Measurements from ENCODE around the gene TXNIP. TPM values are rescaled to one million over a fixed set of nuclear protein-coding genes. Genes with fewer than 3 reads are reported as not detected.

The TXNIP gene
- total RNA-seq, 2 experiments from 2014 or later = 82.6 to 88.8 TPM

DNA sequence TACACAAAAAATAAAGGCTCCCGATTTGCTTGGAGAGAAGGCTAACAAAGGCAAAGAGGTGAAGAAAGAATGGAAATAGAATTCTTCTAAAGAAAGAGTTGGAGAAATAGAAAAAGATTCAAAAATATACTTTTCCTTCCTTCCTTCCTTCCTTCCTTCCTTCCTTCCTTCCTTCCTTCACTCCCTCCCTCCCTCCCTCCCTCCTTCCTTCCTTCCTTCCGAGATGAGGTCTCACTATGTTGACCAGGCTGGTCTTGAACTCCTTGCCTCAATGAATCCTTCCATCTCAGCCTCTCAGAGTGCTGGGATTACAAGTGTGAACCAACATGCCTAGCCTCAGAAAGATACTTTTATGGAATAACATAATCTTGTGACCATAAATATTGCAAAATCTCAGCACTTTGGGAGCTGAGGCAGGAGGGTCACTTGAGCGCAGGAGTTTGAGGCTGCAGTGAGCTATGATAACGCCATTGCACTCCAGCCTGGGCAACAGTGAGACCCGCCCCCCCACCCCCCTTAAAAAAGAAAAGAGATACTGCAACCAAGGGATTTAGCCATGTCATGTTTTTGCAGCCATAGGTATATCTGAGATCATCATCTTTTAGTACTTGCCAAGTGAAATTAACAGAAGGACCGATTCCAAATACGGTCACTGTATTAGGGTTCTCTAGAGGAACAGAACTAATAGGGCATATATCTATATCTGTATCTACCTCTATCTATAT lies 26.2 kb upstream of the TXNIP start:
- intact Hi-C loops (cut with micrococcal nuclease) = no loop called here

GRCh38 chr1:146021622-146022402 lies 25.4 kb upstream of the TXNIP start, which contains the start of gene HJV:
HJV (minus strand) TSS chr1:146021735; CDS start chr1:146020231, 1,504 bp downstream.
- ChIA-PET CTCF (interaction anchor here (1.1 to 1.7 kb wide), 5 partner anchors 10 to 177 kb away, joined by 4 to 6 read pairs (median 5); partner anchors contain the start of gene NUDT17), POLR2A (interaction anchor here (0.7 to 1.2 kb wide), 2 partner anchors 30 to 162 kb away, joined by 3 read pairs; partner anchors contain the start of gene PIAS3)
- no peaks in the 10 kb centered on the region for H3K36me3 Mint-ChIP-seq
- H3K27me3 Mint-ChIP-seq = peaks cover 27% of the 10 kb centered on the region
- no peak within 1 kb of the TSS for H3K4me3 Mint-ChIP-seq
- intact Hi-C loops (cut with micrococcal nuclease) = no loop called here
- no peaks in the 10 kb centered on the region for H3K9me3 Mint-ChIP-seq
- peaks cover 8% of the 10 kb centered on the region for H3K4me1 Mint-ChIP-seq (ENCODE audit: low read depth)
- H3K27ac Mint-ChIP-seq = no peak within 1 kb of the TSS
- no peak for DNase-seq

More for the DNA sequence above, 26.2 kb upstream of the TXNIP start:
- H3K4me1 Mint-ChIP-seq (ENCODE audit: low read depth) = peaks cover 8% of the 10 kb centered on the region
- no peaks in the 10 kb centered on the region for H3K36me3 Mint-ChIP-seq
- ChIA-PET CTCF (interaction anchor here (1.2 to 1.7 kb wide), 5 partner anchors 9 to 131 kb away, joined by 4 to 6 read pairs (median 5); no protein-coding TSS in a partner anchor), POLR2A (interaction anchor here (0.7 kb wide), 1 partner anchor 163 kb away, joined by 3 read pairs; the partner anchor contains the start of gene PIAS3)
- no peak overlapping the region for H3K4me3 Mint-ChIP-seq
- no peak for DNase-seq
- H3K27me3 Mint-ChIP-seq = peaks cover 27% of the 10 kb centered on the region
- no peaks in the 10 kb centered on the region for H3K9me3 Mint-ChIP-seq
- no peak overlapping the region for H3K27ac Mint-ChIP-seq

DNA sequence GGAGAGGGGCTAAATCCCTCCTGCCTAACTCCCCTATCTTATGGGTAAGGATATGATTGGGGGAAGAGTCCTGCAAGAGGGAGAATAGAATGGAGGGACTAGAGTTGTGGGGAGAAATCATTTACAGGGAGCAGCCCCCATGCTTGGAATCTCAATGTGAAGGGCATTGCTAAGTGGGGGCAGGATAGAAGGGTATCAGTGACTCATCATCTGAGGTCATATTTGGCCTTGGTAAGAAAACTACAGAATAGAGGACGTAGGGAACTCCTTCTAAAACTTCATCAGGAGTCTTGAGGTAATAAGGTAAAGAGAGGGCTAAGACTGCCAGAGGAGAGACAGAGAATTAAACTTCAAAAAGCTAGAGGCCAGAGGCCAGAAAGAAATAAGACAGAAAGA lies 24.7 kb upstream of the TXNIP start:
- H3K4me1 Mint-ChIP-seq (ENCODE audit: low read depth) = peaks cover 8% of the 10 kb centered on the region
- POLR2A ChIA-PET = interaction anchor here (1.2 kb wide), 1 partner anchor 31 kb away, joined by 3 read pairs; no protein-coding TSS in a partner anchor
- intact Hi-C loops (cut with micrococcal nuclease) = no loop called here
- H3K4me3 Mint-ChIP-seq = no peak overlapping the region
- H3K36me3 Mint-ChIP-seq = no peaks in the 10 kb centered on the region
- DNase-seq = no peak
- H3K27ac Mint-ChIP-seq = no peak overlapping the region
- CTCF ChIA-PET = interaction anchor here (1.1 to 1.7 kb wide), 4 partner anchors 13 to 176 kb away, joined by 4 to 5 read pairs (median 4); partner anchors contain the start of gene NUDT17
- H3K9me3 Mint-ChIP-seq = no peaks in the 10 kb centered on the region
- H3K27me3 Mint-ChIP-seq = peaks cover 27% of the 10 kb centered on the region

- Mint-ChIP-seq H3K9me3 (no peaks in the 10 kb centered on the region), H3K27ac (no peak overlapping the region), H3K4me3 (no peak overlapping the region), H3K27me3 (peaks cover 30% of the 10 kb centered on the region), H3K4me1 (ENCODE audit: low read depth) (peaks cover 8% of the 10 kb centered on the region), H3K36me3 (no peaks in the 10 kb centered on the region)
- intact Hi-C loops (cut with micrococcal nuclease) = no loop called here
- CTCF ChIA-PET = interaction anchor here (1.0 to 3.9 kb wide), 3 partner anchors 12 to 47 kb away, joined by 3 to 16 read pairs (median 5); no protein-coding TSS in a partner anchor
- POLR2A ChIA-PET = no interaction called here
- DNase-seq = no peak
These were observed 24.0 kb upstream of the TXNIP start for GRCh38 chr1:146020058-146021049.

DNA sequence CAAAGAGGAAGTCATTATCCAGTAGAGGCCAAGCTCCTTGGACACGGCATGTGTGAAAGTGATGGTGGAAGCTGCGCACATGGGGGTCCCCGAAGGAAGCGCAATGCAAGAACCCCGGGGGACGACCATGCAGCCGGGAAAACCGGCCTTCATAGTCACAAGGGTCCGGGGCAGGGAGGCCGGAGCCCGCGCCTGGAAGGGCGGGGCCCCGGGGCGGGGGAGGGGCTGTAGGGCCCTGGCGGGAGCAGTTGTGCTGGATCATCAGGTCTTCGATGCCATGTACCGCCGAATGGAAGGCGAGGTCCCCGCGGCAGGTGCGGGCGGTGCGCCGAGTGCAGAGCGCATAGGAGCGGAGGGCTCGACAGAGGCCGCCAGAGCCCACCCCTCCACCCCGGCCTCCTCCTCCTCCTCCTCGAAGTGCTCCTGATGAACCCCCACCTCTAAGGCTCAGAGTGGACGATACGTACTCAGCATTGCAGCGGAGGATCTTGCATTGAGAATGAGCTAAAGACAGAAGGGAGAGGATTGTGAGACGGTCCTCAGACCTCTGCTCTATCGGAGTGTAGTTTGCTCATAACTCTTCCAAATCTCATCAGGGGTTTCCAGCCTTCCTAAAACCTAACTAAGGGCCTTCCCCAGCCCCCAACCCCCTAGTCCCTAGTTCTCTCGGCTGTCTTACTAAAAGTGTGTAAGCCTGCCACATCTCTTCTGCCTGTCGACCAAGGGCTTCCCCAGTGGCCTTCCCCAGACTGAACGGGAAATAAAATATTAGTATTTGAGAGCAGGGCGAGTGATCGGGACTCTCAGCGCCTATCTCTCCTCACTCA lies 23.1 kb upstream of the TXNIP start:
- DNase-seq = no peak
- Mint-ChIP-seq H3K36me3 (no peaks in the 10 kb centered on the region), H3K27me3 (peaks cover 29% of the 10 kb centered on the region), H3K4me1 (ENCODE audit: low read depth) (peaks cover 8% of the 10 kb centered on the region), H3K4me3 (peak overlapping the region; percentile 6), H3K9me3 (no peaks in the 10 kb centered on the region), H3K27ac (no peak overlapping the region)
- CTCF ChIA-PET = interaction anchor here (1.0 to 3.9 kb wide), 7 partner anchors 12 to 174 kb away, joined by 3 to 19 read pairs (median 5); partner anchors contain the start of gene NUDT17
- POLR2A ChIA-PET = no interaction called here
- intact Hi-C loops (cut with micrococcal nuclease) = no loop called here

DNA sequence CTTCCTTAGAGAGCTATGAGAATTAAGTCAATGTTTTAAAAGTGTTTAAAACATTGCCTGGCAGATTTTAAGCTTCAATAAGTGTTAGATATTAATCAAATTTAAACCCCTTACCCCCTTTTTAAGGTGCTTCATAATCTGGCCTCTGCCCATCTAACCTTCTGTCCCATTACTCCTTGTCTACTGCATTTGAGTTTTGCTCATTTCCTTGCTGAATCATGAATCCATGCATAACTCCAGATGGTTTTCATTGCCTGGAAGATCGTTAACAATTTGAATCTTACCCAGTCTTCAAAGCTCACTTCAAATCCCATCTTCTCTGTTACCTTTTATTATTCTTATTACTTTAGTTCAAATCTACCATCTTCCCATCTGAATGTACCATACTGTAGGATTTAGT lies 20.5 kb upstream of the TXNIP start:
- Mint-ChIP-seq H3K9me3 (no peaks in the 10 kb centered on the region), H3K36me3 (no peaks in the 10 kb centered on the region), H3K27ac (no peak overlapping the region), H3K27me3 (peaks cover 27% of the 10 kb centered on the region), H3K4me3 (no peak overlapping the region), H3K4me1 (ENCODE audit: low read depth) (peaks cover 15% of the 10 kb centered on the region)
- intact Hi-C loops (cut with micrococcal nuclease) = no loop called here
- ChIA-PET POLR2A (interaction anchor here (0.6 kb wide), 1 partner anchor 89 kb away, joined by 3 read pairs; the partner anchor contains the start of gene RBM8A), CTCF (interaction anchor here (0.7 to 3.9 kb wide), 9 partner anchors 9 to 174 kb away, joined by 3 to 19 read pairs (median 3); partner anchors contain the start of gene NUDT17)
- no peak for DNase-seq

GRCh38 chr1:146013559-146013922 lies 17.2 kb upstream of the TXNIP start:
- intact Hi-C loops (cut with micrococcal nuclease) = loop anchor here (1.0 kb wide), 3 partner anchors 36 to 167 kb away; no protein-coding TSS in a partner anchor
- H3K4me3 Mint-ChIP-seq = no peak overlapping the region
- no peak overlapping the region for H3K27ac Mint-ChIP-seq
- ChIA-PET CTCF (interaction anchor here (0.7 to 2.3 kb wide), 3 partner anchors 36 to 165 kb away, joined by 3 to 14 read pairs (median 5); no protein-coding TSS in a partner anchor), POLR2A (interaction anchor here (1.3 kb wide), 1 partner anchor 12 kb away, joined by 3 read pairs; no protein-coding TSS in a partner anchor)
- peaks cover 5% of the 10 kb centered on the region for H3K27me3 Mint-ChIP-seq
- no peaks in the 10 kb centered on the region for H3K9me3 Mint-ChIP-seq
- H3K4me1 Mint-ChIP-seq (ENCODE audit: low read depth) = peaks cover 10% of the 10 kb centered on the region
- no peak for DNase-seq
- H3K36me3 Mint-ChIP-seq = no peaks in the 10 kb centered on the region

GRCh38 chr1:146012703-146013558 lies 16.6 kb upstream of the TXNIP start:
- Mint-ChIP-seq H3K27ac (no peak overlapping the region), H3K4me1 (ENCODE audit: low read depth) (peaks cover 10% of the 10 kb centered on the region), H3K27me3 (peaks cover 5% of the 10 kb centered on the region), H3K36me3 (no peaks in the 10 kb centered on the region), H3K4me3 (no peak overlapping the region), H3K9me3 (no peaks in the 10 kb centered on the region)
- ChIA-PET POLR2A (interaction anchor here (1.0 to 1.3 kb wide), 3 partner anchors 12 to 39 kb away, joined by 3 to 6 read pairs (median 3); no protein-coding TSS in a partner anchor), CTCF (interaction anchor here (0.6 to 7.5 kb wide), 11 partner anchors 20 to 168 kb away, joined by 3 to 222 read pairs (median 5); partner anchors contain the start of genes ANKRD34A, NUDT17 and POLR3GL)
- peak; percentile 63 for DNase-seq
- intact Hi-C loops (cut with micrococcal nuclease) = loop anchor here (1.0 kb wide), 3 partner anchors 36 to 167 kb away; no protein-coding TSS in a partner anchor

GRCh38 chr1:146010126-146010738 lies 13.9 kb upstream of the TXNIP start:
- H3K4me3 Mint-ChIP-seq = no peak overlapping the region
- intact Hi-C loops (cut with micrococcal nuclease) = no loop called here
- H3K27ac Mint-ChIP-seq = no peak overlapping the region
- H3K4me1 Mint-ChIP-seq (ENCODE audit: low read depth) = peaks cover 30% of the 10 kb centered on the region
- POLR2A ChIA-PET = interaction anchor here (1.5 kb wide), 1 partner anchor 31 kb away, joined by 4 read pairs; no protein-coding TSS in a partner anchor
- no peak for DNase-seq
- no peaks in the 10 kb centered on the region for H3K27me3 Mint-ChIP-seq
- CTCF ChIA-PET = interaction anchor here (3.6 to 7.5 kb wide), 3 partner anchors 32 to 164 kb away, joined by 17 to 222 read pairs (median 36); partner anchors contain the start of gene NUDT17
- no peaks in the 10 kb centered on the region for H3K9me3 Mint-ChIP-seq
- no peaks in the 10 kb centered on the region for H3K36me3 Mint-ChIP-seq
